Measurements from ENCODE around the gene MAML2. TPM values are rescaled to one million over a fixed set of nuclear protein-coding genes. Genes with fewer than 3 reads are reported as not detected.

MAML2 gene
- total RNA-seq, 1 experiment from 2014 or later = 2.7 TPM

DNA sequence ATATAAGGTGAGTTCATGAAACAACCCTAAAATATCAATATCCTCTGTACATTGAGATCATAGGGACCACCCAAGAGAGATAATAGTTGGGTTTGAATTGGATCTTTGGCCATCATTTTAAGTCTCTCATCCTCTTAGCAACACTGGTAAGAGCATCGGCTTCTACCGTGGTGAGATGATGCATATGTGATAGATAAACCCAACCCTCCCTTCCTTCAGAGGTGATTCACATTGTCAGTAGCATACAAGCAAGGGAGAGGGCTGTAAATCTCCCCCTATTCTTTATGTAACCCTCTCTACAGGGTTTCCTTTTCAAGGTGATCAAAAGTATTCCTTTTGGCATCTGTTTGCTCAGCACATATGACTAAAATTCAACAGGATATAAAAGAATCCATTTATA, 316.7 kb downstream of the MAML2 start:
- H2AK5ac ChIP-seq (ENCODE audit: insufficient read length, low read length) = no peak overlapping the region
- H3K4me1 Mint-ChIP-seq = no peaks in the 10 kb centered on the region

More for the DNA sequence above, 316.7 kb downstream of the MAML2 start:
- Histone ChIP-seq H4K20me1 (ENCODE audit: control insufficient read depth, insufficient read depth, insufficient read length) (no peaks in the 10 kb centered on the region), H4K5ac (ENCODE audit: insufficient read length, low read depth, low read length) (no peak overlapping the region), H2BK20ac (ENCODE audit: low read depth, low read length, poor library complexity, severe bottlenecking) (no peak overlapping the region), H2BK12ac (ENCODE audit: insufficient read length, low read depth, low read length) (no peak overlapping the region), H3K4me1 (ENCODE audit: insufficient read depth, low read length) (no peaks in the 10 kb centered on the region), H4K8ac (replicated peaks; ENCODE audit: insufficient read length, low read depth, low read length) (no peak overlapping the region), H3K27ac (ENCODE audit: insufficient read length, low read depth, low read length) (no peak overlapping the region), H3T11ph (ENCODE audit: low read length) (no peak overlapping the region), H2AFZ (ENCODE audit: low read length) (no peak overlapping the region), H3K4ac (ENCODE audit: low read depth, low read length) (no peak overlapping the region), H3K79me2 (ENCODE audit: insufficient read depth, low read length) (no peaks in the 10 kb centered on the region), H3K27me3 (ENCODE audit: insufficient read depth, low read length) (no peaks in the 10 kb centered on the region), H3K14ac (ENCODE audit: insufficient read depth, low read length) (no peak overlapping the region), H3K79me1 (ENCODE audit: insufficient read depth, low read depth, low read length, poor library complexity, severe bottlenecking) (no peaks in the 10 kb centered on the region), H2BK120ac (ENCODE audit: low read depth, low read length, poor library complexity, severe bottlenecking) (no peak overlapping the region), H3K56ac (ENCODE audit: insufficient read length, low read depth, low read length) (no peak overlapping the region), H3K4me2 (ENCODE audit: insufficient read depth, insufficient read length, low read length) (no peak overlapping the region), H3K23ac (ENCODE audit: insufficient read length, low read depth, low read length) (no peak overlapping the region), H3K9ac (ENCODE audit: extremely low read depth, insufficient read length, low read length) (no peak overlapping the region), H4K91ac (ENCODE audit: insufficient read length, low read depth, low read length) (no peak overlapping the region), H2BK15ac (ENCODE audit: low read depth, low read length) (no peak overlapping the region), H3K18ac (ENCODE audit: insufficient read length, low read depth, low read length) (no peak overlapping the region), H3K23me2 (ENCODE audit: insufficient read length, low read depth, low read length, poor library complexity, severe bottlenecking) (no peaks in the 10 kb centered on the region), H3K9me3 (ENCODE audit: control insufficient read depth, low read depth, low read length) (no peaks in the 10 kb centered on the region), H2BK5ac (ENCODE audit: insufficient read length, low read length) (no peak overlapping the region)
- Mint-ChIP-seq H3K9me3 (no peaks in the 10 kb centered on the region), H3K27me3 (ENCODE audit: low read depth) (no peaks in the 10 kb centered on the region), H3K36me3 (ENCODE audit: insufficient read depth in 1 of 3, low read depth in 3 of 3) (no peaks in the 10 kb centered on the region), H3K27ac (no peak overlapping the region), H3K4me3 (no peak overlapping the region)
- DNase-seq = no peak
- no CpG with 5 or more reads among the region's 2 CpGs for WGBS (ENCODE audit: extremely low coverage, insufficient read length, low lambda C conversion rate)
- TF ChIP-seq, protein P1, sequence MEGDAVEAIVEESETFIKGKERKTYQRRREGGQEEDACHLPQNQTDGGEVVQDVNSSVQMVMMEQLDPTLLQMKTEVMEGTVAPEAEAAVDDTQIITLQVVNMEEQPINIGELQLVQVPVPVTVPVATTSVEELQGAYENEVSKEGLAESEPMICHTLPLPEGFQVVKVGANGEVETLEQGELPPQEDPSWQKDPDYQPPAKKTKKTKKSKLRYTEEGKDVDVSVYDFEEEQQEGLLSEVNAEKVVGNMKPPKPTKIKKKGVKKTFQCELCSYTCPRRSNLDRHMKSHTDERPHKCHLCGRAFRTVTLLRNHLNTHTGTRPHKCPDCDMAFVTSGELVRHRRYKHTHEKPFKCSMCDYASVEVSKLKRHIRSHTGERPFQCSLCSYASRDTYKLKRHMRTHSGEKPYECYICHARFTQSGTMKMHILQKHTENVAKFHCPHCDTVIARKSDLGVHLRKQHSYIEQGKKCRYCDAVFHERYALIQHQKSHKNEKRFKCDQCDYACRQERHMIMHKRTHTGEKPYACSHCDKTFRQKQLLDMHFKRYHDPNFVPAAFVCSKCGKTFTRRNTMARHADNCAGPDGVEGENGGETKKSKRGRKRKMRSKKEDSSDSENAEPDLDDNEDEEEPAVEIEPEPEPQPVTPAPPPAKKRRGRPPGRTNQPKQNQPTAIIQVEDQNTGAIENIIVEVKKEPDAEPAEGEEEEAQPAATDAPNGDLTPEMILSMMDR (conservative IDR thresholded peaks at IDR 0.05) = no peak
